Endothelial cell (in vitro differentiated cells): ENCODE measurements around the gene NTS. TPM values are rescaled to one million over a fixed set of nuclear protein-coding genes. Genes with fewer than 3 reads are reported as not detected.
A peak's percentile ranks its signal among the peaks of the same experiment; 100 is the strongest.

Experiments
- DNase-seq: peaks from one replicate; pipeline ENCODE4 v3.0.0; 2021; ENCODE audit warnings: low spot score
- H3K27ac Mint-ChIP-seq: one replicate; pipeline ENCODE4 v1.8.0; 2021; ENCODE audit warnings: mixed read lengths, inconsistent platforms; ENCODE audit not compliant: unreplicated experiment
- H3K27me3 Mint-ChIP-seq: one replicate; pipeline ENCODE4 v1.8.0; 2021; ENCODE audit warnings: mild to moderate bottlenecking, moderate library complexity, mixed read lengths, inconsistent platforms; ENCODE audit not compliant: unreplicated experiment
- H3K36me3 Mint-ChIP-seq: one replicate; pipeline ENCODE4 v1.8.0; 2021; ENCODE audit warnings: mild to moderate bottlenecking, low read depth, mixed read lengths, inconsistent platforms; ENCODE audit not compliant: unreplicated experiment
- H3K4me1 Mint-ChIP-seq: one replicate; pipeline ENCODE4 v1.8.0; 2021; ENCODE audit warnings: mild to moderate bottlenecking, mixed read lengths, inconsistent platforms; ENCODE audit not compliant: unreplicated experiment
- H3K4me3 Mint-ChIP-seq: one replicate; pipeline ENCODE4 v1.8.0; 2021; ENCODE audit warnings: mild to moderate bottlenecking, mixed read lengths, inconsistent platforms; ENCODE audit not compliant: unreplicated experiment
- H3K9me3 Mint-ChIP-seq: one replicate; pipeline ENCODE4 v1.8.0; 2021; ENCODE audit warnings: mixed read lengths, inconsistent platforms; ENCODE audit not compliant: unreplicated experiment
- CTCF ChIP-seq: fragments of 200-600 bp; sonication (generic); IDR thresholded peaks from one replicate; pipeline ENCODE4 v1.5.0; 2021; ENCODE audit warnings: antibody characterized with exemption; ENCODE audit not compliant: unreplicated experiment
- total RNA-seq: library from RNA; stranded (reverse); fragmentation: NEBNext Ultra II Directional; extraction: Animal tissue kit (Norgen Biotek cat#: 25700); gene quantifications from one replicate; pipeline ENCODE4 v1.2.1, GENCODE V29; 2021; ENCODE audit not compliant: unreplicated experiment

NTS gene
- total RNA-seq, 1 donor from 2014 or later: 79.2 TPM

- H3K9me3 Mint-ChIP-seq: no peaks in the 10 kb centered on the region
- H3K27ac Mint-ChIP-seq: no peak overlapping the region
- H3K36me3 Mint-ChIP-seq: no peaks in the 10 kb centered on the region
- H3K4me3 Mint-ChIP-seq: no peak overlapping the region
- no peak for TF ChIP-seq CTCF
- peaks cover 6% of the 10 kb centered on the region for H3K4me1 Mint-ChIP-seq
- H3K27me3 Mint-ChIP-seq: peaks cover 2% of the 10 kb centered on the region
- DNase-seq: no peak
Observed at GRCh38 chr12:85833579-85833978, 40.5 kb upstream of the NTS start.

- no peak for TF ChIP-seq CTCF
- Mint-ChIP-seq H3K4me3 (no peak overlapping the region), H3K9me3 (no peaks in the 10 kb centered on the region)
Observed at GRCh38 chr12:85834378-85834777, 39.7 kb upstream of the NTS start.

GRCh38 chr12:85835426-85836196, 38.5 kb upstream of the NTS start:
- H3K27me3 Mint-ChIP-seq: peaks cover 2% of the 10 kb centered on the region
- no peak for TF ChIP-seq CTCF
- no peak for DNase-seq
- H3K27ac Mint-ChIP-seq: peak overlapping the region; percentile 89
- H3K4me3 Mint-ChIP-seq: peak overlapping the region; percentile 87
- H3K9me3 Mint-ChIP-seq: no peaks in the 10 kb centered on the region
- H3K36me3 Mint-ChIP-seq: no peaks in the 10 kb centered on the region
- H3K4me1 Mint-ChIP-seq: peaks cover 6% of the 10 kb centered on the region

More at GRCh38 chr12:85834378-85834777, 39.7 kb upstream of the NTS start:
- peaks cover 6% of the 10 kb centered on the region for H3K4me1 Mint-ChIP-seq
- H3K27ac Mint-ChIP-seq: no peak overlapping the region
- no peak for DNase-seq
- peaks cover 2% of the 10 kb centered on the region for H3K27me3 Mint-ChIP-seq
- H3K36me3 Mint-ChIP-seq: no peaks in the 10 kb centered on the region

GRCh38 chr12:85836197-85837090, 37.7 kb upstream of the NTS start, which contains the start of gene RASSF9:
Gene RASSF9 (minus strand): TSS chr12:85836409. CDS start chr12:85836201, 208 bp downstream.
- no peak for DNase-seq
- peaks cover 2% of the 10 kb centered on the region for H3K27me3 Mint-ChIP-seq
- no peaks in the 10 kb centered on the region for H3K36me3 Mint-ChIP-seq
- H3K4me3 Mint-ChIP-seq: peak within 1 kb of the TSS; percentile 87
- TF ChIP-seq CTCF: no peak
- no peaks in the 10 kb centered on the region for H3K9me3 Mint-ChIP-seq
- peaks cover 6% of the 10 kb centered on the region for H3K4me1 Mint-ChIP-seq
- peak within 1 kb of the TSS; percentile 89 for H3K27ac Mint-ChIP-seq
